Neural progenitor cell (in vitro differentiated cells): ENCODE measurements around the gene ANAPC15. TPM values are rescaled to one million over a fixed set of nuclear protein-coding genes. Genes with fewer than 3 reads are reported as not detected.
"Not testable (repeated sequence)": the region's sequence is repeated elsewhere in the genome, so short reads cannot be mapped to it uniquely, and the experiment has no call there.

ENCODE experiments used
- DNase-seq: peaks from one replicate; pipeline ENCODE4 v3.0.0-alpha.2; 2016; ENCODE audit warnings: low spot score
- H2AFZ ChIP-seq: fragments of 200-600 bp; sonication (generic); replicated peaks from 2 replicates; pipeline ENCODE4 v1.6.1; 2016; ENCODE audit warnings: antibody characterized with exemption
- H3F3A ChIP-seq: fragments of 200-600 bp; sonication (generic); 2 replicates; pipeline ENCODE4 v1.6.1; 2016; ENCODE audit warnings: antibody characterized with exemption, low read depth
- H3K27ac ChIP-seq: fragments of 200-600 bp; sonication (generic); 2 replicates; pipeline ENCODE4 v1.5.1; 2016; ENCODE audit warnings: mild to moderate bottlenecking
- H3K27me3 ChIP-seq: fragments of 200-600 bp; sonication (generic); 2 replicates; pipeline ENCODE4 v1.6.1; 2016; ENCODE audit warnings: mild to moderate bottlenecking, moderate library complexity
- H3K36me3 ChIP-seq: fragments of 200-600 bp; sonication (generic); 2 replicates; pipeline ENCODE4 v1.5.1; 2016
- H3K4me1 ChIP-seq: fragments of 200-600 bp; sonication (generic); 2 replicates; pipeline ENCODE4 v1.6.1; 2016; ENCODE audit warnings: mixed run types
- H3K4me2 ChIP-seq: fragments of 200-600 bp; sonication (generic); 2 replicates; pipeline ENCODE4 v1.6.1; 2016
- H3K4me3 ChIP-seq: fragments of 200-600 bp; sonication (generic); 2 replicates; pipeline ENCODE4 v1.5.1; 2016
- H3K79me2 ChIP-seq: fragments of 200-600 bp; sonication (generic); 2 replicates; pipeline ENCODE4 v1.6.1; 2016; ENCODE audit warnings: low read depth
- H3K9ac ChIP-seq: fragments of 200-600 bp; sonication (generic); 2 replicates; pipeline ENCODE4 v1.6.1; 2016
- H3K9me3 ChIP-seq: fragments of 200-600 bp; sonication (generic); 2 replicates; pipeline ENCODE4 v1.5.1; 2016; ENCODE audit warnings: low read depth
- H4K20me1 ChIP-seq: fragments of 200-600 bp; sonication (generic); 2 replicates; pipeline ENCODE4 v1.6.1; 2016; ENCODE audit warnings: low read depth
- H3K27ac Mint-ChIP-seq: 3 replicates; pipeline ENCODE4 v1.8.0; 2021; ENCODE audit warnings: mixed read lengths
- H3K27me3 Mint-ChIP-seq: 2 replicates; pipeline ENCODE4 v1.8.0; 2022; ENCODE audit warnings: low read depth, mild to moderate bottlenecking, inconsistent platforms, moderate library complexity, mixed read lengths; ENCODE audit not compliant: insufficient read depth
- H3K36me3 Mint-ChIP-seq: 3 replicates; pipeline ENCODE4 v1.8.0; 2021; ENCODE audit warnings: mixed read lengths
- H3K4me1 Mint-ChIP-seq: 3 replicates; pipeline ENCODE4 v1.8.0; 2021; ENCODE audit warnings: mixed read lengths
- H3K4me3 Mint-ChIP-seq: 3 replicates; pipeline ENCODE4 v1.8.0; 2021; ENCODE audit warnings: mild to moderate bottlenecking, moderate library complexity, mixed read lengths
- H3K9me3 Mint-ChIP-seq: 3 replicates; pipeline ENCODE4 v1.8.0; 2020; ENCODE audit warnings: mixed read lengths
- CTCF ChIP-seq: fragments of 200-600 bp; sonication (generic); IDR thresholded peaks from 2 replicates; pipeline ENCODE4 v1.5.1; 2017; ENCODE audit warnings: antibody characterized with exemption, mild to moderate bottlenecking
- EZH2 ChIP-seq: fragments of 200-600 bp; sonication (generic); IDR thresholded peaks from 2 replicates; pipeline ENCODE4 v1.6.1; 2017; ENCODE audit warnings: antibody characterized with exemption, mild to moderate bottlenecking, moderate library complexity
- EZH2phosphoT487 ChIP-seq: fragments of 200-600 bp; sonication (generic); IDR thresholded peaks from 2 replicates; pipeline ENCODE4 v1.6.1; 2017; ENCODE audit warnings: antibody characterized with exemption
- total RNA-seq: library from RNA; depleted of rRNA; stranded (reverse); fragments of >200 nt; gene quantifications from 2 replicates; pipeline ENCODE4 v1.2.3, GENCODE V29; 2015; ENCODE audit warnings: low replicate concordance

Gene ANAPC15
- total RNA-seq, 1 donor from 2014 or later: 45.6 TPM

- H2AFZ ChIP-seq: peak overlapping the region; percentile 26
- no peaks in the 10 kb centered on the region for H3K36me3 ChIP-seq
- no peaks in the 10 kb centered on the region for H3K9me3 ChIP-seq
- no peak overlapping the region for H3K27ac ChIP-seq
- Mint-ChIP-seq H3K27ac (no peak overlapping the region), H3K4me1 (no peaks in the 10 kb centered on the region), H3K4me3 (no peak overlapping the region), H3K27me3 (peaks cover 3% of the 10 kb centered on the region), H3K36me3 (no peaks in the 10 kb centered on the region), H3K9me3 (no peaks in the 10 kb centered on the region)
- H3K4me2 ChIP-seq: no peak overlapping the region
- no peaks in the 10 kb centered on the region for H3K27me3 ChIP-seq
- TF ChIP-seq EZH2phosphoT487: no peak
- no peak for TF ChIP-seq CTCF
- TF ChIP-seq EZH2: no peak
- H3F3A ChIP-seq: no peaks in the 10 kb centered on the region
- H3K4me1 ChIP-seq: no peaks in the 10 kb centered on the region
- no peak overlapping the region for H3K9ac ChIP-seq
- H4K20me1 ChIP-seq: no peaks in the 10 kb centered on the region
- H3K79me2 ChIP-seq: no peaks in the 10 kb centered on the region
- DNase-seq: no peak
- H3K4me3 ChIP-seq: no peak overlapping the region
These were observed 42.3 kb upstream of the ANAPC15 start for GRCh38 chr11:72154816-72155215.

GRCh38 chr11:72153874-72154273, 41.4 kb upstream of the ANAPC15 start:
- not testable (repeated sequence) for H3K9ac ChIP-seq, H3K4me1 ChIP-seq, H3F3A ChIP-seq, H3K9me3 ChIP-seq, DNase-seq, H3K27ac Mint-ChIP-seq, H3K9me3 Mint-ChIP-seq, H2AFZ ChIP-seq, H4K20me1 ChIP-seq, H3K36me3 ChIP-seq, H3K79me2 ChIP-seq, H3K4me2 ChIP-seq, H3K4me3 Mint-ChIP-seq, H3K4me3 ChIP-seq, H3K27me3 ChIP-seq, H3K4me1 Mint-ChIP-seq, H3K27me3 Mint-ChIP-seq, H3K36me3 Mint-ChIP-seq, H3K27ac ChIP-seq

GRCh38 chr11:72150882-72151281, 38.4 kb upstream of the ANAPC15 start:
- H3K27ac Mint-ChIP-seq: no peak overlapping the region
- no peak for DNase-seq
- TF ChIP-seq EZH2: no peak
- no peak for TF ChIP-seq CTCF
- no peak for TF ChIP-seq EZH2phosphoT487
- no peak overlapping the region for H3K4me2 ChIP-seq
- H3K9ac ChIP-seq: no peak overlapping the region
- H3F3A ChIP-seq: no peaks in the 10 kb centered on the region
- H3K4me3 ChIP-seq: no peak overlapping the region
- no peaks in the 10 kb centered on the region for H4K20me1 ChIP-seq
- no peaks in the 10 kb centered on the region for H3K4me1 ChIP-seq
- no peaks in the 10 kb centered on the region for H3K27me3 Mint-ChIP-seq
- no peak overlapping the region for H2AFZ ChIP-seq
- no peaks in the 10 kb centered on the region for H3K79me2 ChIP-seq
- no peaks in the 10 kb centered on the region for H3K36me3 ChIP-seq
- H3K9me3 Mint-ChIP-seq: no peaks in the 10 kb centered on the region
- H3K27me3 ChIP-seq: no peaks in the 10 kb centered on the region
- no peak overlapping the region for H3K4me3 Mint-ChIP-seq
- no peaks in the 10 kb centered on the region for H3K4me1 Mint-ChIP-seq
- no peak overlapping the region for H3K27ac ChIP-seq
- no peaks in the 10 kb centered on the region for H3K9me3 ChIP-seq
- no peaks in the 10 kb centered on the region for H3K36me3 Mint-ChIP-seq

GRCh38 chr11:72146625-72147024, 34.1 kb upstream of the ANAPC15 start:
- Mint-ChIP-seq H3K27me3 (peaks cover 5% of the 10 kb centered on the region), H3K27ac (no peak overlapping the region), H3K4me3 (no peak overlapping the region), H3K36me3 (no peaks in the 10 kb centered on the region), H3K4me1 (no peaks in the 10 kb centered on the region), H3K9me3 (no peaks in the 10 kb centered on the region)
- no peak for DNase-seq
- Histone ChIP-seq H3K79me2 (no peaks in the 10 kb centered on the region), H3F3A (no peaks in the 10 kb centered on the region), H3K36me3 (no peaks in the 10 kb centered on the region), H3K9ac (no peak overlapping the region), H4K20me1 (no peaks in the 10 kb centered on the region), H3K4me2 (no peak overlapping the region), H2AFZ (no peak overlapping the region), H3K9me3 (no peaks in the 10 kb centered on the region), H3K27me3 (no peaks in the 10 kb centered on the region), H3K4me1 (no peaks in the 10 kb centered on the region), H3K27ac (no peak overlapping the region), H3K4me3 (no peak overlapping the region)
- TF ChIP-seq EZH2phosphoT487 (no peak), CTCF (no peak), EZH2 (no peak)
